Stimulated activated CD4-positive, alpha-beta T cell treated with anti-CD3 and anti-CD28 coated beads, Interleukin-4, amount 100 ng/mL, for 1 hour (primary cell): ENCODE measurements around the gene SAFB2.
A peak's percentile ranks its signal among the peaks of the same experiment; 100 is the strongest.

Source experiments
- DNase-seq: peaks from one replicate; pipeline ENCODE4 v3.0.0-alpha.2; 2020

The SAFB2 gene

GRCh38 chr19:5578097-5578846, 44.3 kb downstream of the SAFB2 start:
- peak; percentile 76 for DNase-seq

- DNase-seq: no peak
Measured at GRCh38 chr19:5575590-5575989, 47.0 kb downstream of the SAFB2 start.

GRCh38 chr19:5572556-5573286, 49.9 kb downstream of the SAFB2 start:
- no peak for DNase-seq

DNA sequence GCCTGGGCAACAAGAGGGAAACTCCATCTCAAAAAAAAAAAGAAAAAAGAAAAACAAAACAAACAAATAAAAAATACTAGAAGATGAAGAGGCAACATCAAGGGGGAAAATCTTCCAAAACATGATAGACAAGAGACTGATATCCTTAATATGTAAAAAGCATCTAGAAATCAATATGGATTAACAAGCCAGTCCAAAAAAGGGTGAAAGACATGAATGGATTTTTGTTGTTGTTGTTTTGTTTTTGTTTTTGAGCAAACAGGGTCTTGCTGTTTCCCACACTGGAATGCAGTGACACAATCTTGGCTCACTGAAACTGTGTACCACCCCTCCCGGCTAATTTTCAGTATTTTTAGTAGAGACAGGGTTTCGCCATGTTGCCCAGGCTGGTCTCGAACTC, 50.8 kb downstream of the SAFB2 start:
- DNase-seq: no peak

GRCh38 chr19:5567970-5568407, 54.6 kb downstream of the SAFB2 start:
- DNase-seq: no peak

DNA sequence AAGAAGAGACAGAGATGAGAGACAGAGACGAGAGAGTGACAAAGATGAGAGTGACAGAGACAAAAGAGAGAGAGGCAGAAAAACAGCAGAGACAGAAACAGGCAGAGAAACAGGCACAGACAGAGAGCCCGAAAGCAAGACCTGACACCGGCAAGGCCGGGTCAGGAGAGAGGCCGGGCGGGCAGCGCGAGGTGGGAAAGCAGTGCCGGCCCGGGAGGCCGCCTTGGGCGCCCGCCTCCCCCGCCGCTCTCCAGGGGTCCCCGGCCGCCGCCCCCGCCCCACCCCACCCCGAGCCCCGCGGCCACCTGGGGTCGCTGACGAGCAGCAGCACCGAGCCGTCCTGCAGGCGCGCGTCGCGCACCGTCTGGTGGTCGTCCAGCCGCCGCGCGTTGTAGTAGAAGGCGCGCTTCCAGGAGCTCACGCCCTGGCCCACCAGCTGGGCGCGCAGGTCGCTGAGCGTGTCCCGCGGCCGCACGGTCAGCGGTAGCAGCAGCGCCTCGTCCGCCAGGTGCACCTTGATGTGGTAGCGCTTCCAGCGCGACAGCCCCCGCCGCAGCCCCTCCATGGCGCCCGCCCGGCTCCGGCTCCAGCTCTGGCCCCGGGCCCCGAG, 55.1 kb downstream of the SAFB2 start, which contains the start of gene TINCR:
TINCR (minus strand) TSS at position 594 of the 610 bp plus-strand sequence.
- DNase-seq: no peak

GRCh38 chr19:5564930-5565329, 57.6 kb downstream of the SAFB2 start:
- DNase-seq: no peak

DNA sequence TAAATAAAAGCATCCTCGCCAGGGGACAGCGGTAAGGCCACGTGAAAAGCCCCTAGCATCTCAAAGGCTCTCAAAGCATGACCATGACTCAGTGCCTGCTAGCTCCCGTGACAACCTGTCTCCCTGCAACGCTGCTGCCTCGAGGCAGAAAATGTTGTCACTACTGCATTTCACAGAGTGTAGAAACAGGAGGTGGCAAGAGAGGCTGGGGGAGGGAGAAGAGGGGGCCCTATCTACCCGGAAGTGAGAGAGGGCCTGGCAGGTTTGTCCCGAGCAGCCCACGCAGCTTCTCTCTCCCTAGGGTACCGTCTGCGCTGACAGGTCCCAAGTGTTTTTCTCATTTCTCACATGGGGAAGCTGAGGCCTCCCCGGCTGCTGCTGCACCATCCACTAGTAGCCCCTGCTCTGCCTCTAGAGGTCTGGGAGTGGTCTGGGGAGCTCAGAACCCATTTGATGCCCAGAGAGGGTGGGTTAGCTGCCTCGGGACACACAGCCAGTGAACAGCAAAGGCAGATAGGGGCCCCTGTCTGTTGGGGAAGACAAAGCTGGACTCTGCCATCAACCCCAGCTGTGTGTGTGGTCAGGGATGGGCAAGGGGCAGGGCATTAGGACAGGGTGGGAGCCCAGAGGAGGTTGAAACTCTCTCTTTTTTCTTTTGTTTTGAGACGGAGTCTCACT, 58.5 kb downstream of the SAFB2 start:
- DNase-seq: no peak

DNA sequence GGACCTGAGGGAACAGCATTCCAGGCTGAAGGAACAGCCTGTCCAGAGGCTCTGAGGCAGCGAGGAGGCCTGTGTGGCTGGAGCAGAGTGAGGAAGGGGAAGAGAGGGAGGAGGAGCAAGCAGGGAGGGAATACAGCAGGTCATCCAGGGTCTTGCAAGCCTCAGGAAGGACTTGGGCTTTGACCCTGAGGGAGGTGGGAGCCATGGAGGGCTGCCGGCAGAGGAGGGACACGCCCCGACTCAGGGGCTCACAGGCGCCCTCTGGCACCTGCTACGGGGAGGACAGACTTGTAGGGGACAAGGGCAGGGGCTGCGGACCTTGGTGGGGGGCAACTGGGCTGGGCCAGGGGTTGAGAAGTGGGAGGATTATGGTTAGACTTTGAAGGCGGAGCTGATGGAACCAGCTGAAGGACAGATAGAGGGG, 59.6 kb downstream of the SAFB2 start:
- no peak for DNase-seq

GRCh38 chr19:5562280-5562679, 60.3 kb downstream of the SAFB2 start:
- no peak for DNase-seq

GRCh38 chr19:5561559-5561958, 61.0 kb downstream of the SAFB2 start:
- no peak for DNase-seq

- DNase-seq: no peak
Measured at GRCh38 chr19:5560156-5560555, 62.4 kb downstream of the SAFB2 start.

DNA sequence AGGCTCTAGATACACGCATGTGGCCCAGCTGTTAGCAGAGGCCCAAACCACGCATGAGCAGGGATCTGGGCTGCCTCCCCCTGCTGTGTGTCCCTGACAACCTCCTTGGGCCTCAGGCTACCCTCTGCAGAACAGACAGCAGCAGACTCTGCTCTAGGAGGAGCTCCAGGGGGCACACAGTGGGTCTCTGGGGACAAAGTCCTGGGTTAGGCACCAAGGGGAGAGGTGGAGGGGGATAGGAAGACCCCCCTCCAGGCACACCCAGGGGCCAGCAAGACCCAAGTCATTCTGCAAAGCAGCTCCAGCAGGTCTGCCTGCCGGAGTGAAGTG, 62.8 kb downstream of the SAFB2 start:
- DNase-seq: no peak

GRCh38 chr19:5558101-5558621, 64.4 kb downstream of the SAFB2 start:
- DNase-seq: no peak

GRCh38 chr19:5557691-5558090, 64.9 kb downstream of the SAFB2 start:
- no peak for DNase-seq

GRCh38 chr19:5554828-5555227, 67.7 kb downstream of the SAFB2 start:
- no peak for DNase-seq

- DNase-seq: no peak
Measured at GRCh38 chr19:5553892-5554291, 68.7 kb downstream of the SAFB2 start.

DNA sequence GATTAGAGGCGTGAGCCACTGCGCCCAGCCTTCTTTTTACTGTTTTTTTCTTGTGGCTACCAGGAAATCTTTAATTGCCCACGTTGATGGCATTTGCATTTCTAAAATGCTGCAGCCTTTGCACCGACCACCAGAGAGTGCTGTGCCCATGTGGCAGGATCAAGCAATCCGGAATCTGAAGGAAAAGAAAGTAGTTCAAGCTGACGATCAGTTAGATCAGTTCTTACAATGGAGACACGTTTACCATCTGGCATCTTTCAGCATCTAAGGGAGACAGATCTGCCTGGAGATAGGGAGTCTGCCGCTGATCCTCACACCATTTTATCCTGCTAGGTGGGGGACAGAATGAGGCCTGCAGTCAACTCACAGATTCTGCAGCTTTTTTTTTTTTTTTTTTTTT, 74.7 kb downstream of the SAFB2 start:
- no peak for DNase-seq

GRCh38 chr19:5545984-5546383, 76.6 kb downstream of the SAFB2 start:
- DNase-seq: no peak

DNA sequence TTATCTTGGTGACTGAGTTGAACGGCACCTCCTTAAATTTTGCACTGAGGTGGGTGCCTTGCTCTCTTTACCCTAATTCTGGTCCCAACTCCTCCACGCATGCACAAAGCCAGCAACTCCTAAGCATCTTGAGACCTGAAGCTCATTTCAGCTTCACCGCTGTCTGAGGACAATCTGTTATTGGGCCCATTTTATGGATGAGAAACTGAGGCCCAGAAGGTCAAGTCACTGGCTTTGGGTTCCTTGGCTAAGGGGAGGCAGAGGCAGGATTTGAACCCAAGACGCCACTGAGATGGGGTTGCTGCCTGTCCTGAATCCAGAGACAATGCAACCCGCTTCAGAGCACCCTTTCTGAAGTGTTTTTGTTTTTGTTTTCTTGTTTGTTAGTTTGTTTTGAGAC, 77.5 kb downstream of the SAFB2 start:
- no peak for DNase-seq

DNA sequence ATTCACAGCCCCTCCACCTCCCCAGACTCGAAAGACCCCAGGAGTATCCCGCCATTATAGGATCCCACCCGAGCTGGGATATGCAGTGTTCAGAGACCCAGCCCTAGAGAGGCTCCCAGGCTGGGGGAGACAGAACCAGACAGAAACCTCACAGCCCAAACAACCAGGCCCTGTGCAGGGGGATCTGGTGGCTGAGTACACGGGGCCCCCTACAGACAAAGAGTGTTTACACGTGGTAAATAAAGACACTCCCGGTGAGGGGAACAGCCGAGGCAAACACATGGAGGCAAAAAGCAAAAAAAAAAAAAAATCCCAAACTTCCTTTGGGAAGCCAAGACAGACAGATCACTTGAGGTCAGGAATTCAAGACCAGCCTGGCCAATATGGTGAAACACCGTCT, 79.9 kb downstream of the SAFB2 start:
- no peak for DNase-seq

DNA sequence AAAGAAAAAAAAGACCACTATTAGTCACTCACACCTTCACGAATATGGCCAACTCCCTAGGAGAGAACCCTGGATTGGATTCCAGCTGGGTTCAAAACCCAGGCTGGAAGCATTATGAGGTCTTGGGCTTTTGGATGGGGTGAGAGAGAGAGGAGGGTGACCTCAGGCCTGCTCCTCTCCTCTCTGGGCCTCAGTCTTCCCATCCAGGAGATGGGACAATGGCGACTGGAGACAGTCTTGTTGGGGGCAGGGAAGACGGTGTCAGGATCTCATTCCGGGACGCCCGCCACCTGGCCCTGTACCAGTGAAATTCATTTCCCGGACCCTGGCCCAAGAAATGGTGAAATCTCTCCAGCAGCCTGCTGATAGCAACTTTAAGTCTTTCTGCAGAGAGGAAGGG, 81.1 kb downstream of the SAFB2 start:
- DNase-seq: no peak

- no peak for DNase-seq
Measured at GRCh38 chr19:5540208-5540607, 82.4 kb downstream of the SAFB2 start.
